CD4-positive, alpha-beta T cell (primary cell): ENCODE data around the gene POLR3K. TPM values are rescaled to one million over a fixed set of nuclear protein-coding genes. Genes with fewer than 3 reads are reported as not detected.

Source experiments
- ATAC-seq: fragments of 200-7000 bp; cut with Tn5 transposase; one replicate; pipeline ENCODE4 v1.10.0; 2022; ENCODE audit warnings: mild to moderate bottlenecking; ENCODE audit not compliant: poor library complexity
- CTCF ChIA-PET: fragments of 350-600 bp; sonication (Branson Sonifier 250); formaldehyde crosslinking; loops from one replicate; lab custom pipeline; 2021; ENCODE audit warnings: antibody characterized with exemption, inconsistent platforms; lab: Charles Lee
- POLR2A ChIA-PET: fragments of 350-600 bp; sonication (Branson Sonifier 250); formaldehyde crosslinking; loops from one replicate; lab custom pipeline; 2021; ENCODE audit warnings: antibody characterized with exemption, inconsistent platforms; lab: Charles Lee
- DNase-seq, 14 experiments: peaks; one replicate each; pipeline ENCODE4 v3.0.0-alpha.2; 2013 to 2020; ENCODE audit warnings: mixed read lengths in 2 of 14
- H3K27ac ChIP-seq, 2 donors: one replicate each; pipeline versions ENCODE4 v1.5.1 to v1.7.0; 2013; ENCODE audit warnings: low read length in 2 of 2, low read depth in 1 of 2, mild to moderate bottlenecking in 1 of 2
- H3K27me3 ChIP-seq, 2 experiments: 1 replicate in 1 of 2; 2 replicates in 1 of 2; pipeline versions ENCODE4 v1.6.1 to v1.7.0; 2013; ENCODE audit warnings: low read length in 2 of 2, control low read depth in 1 of 2, mild to moderate bottlenecking in 1 of 2, moderate library complexity in 1 of 2; ENCODE audit not compliant: insufficient read depth in 2 of 2, control insufficient read depth in 1 of 2
- H3K36me3 ChIP-seq: one replicate; pipeline ENCODE4 v1.6.1; 2013; ENCODE audit warnings: low read length, control low read depth; ENCODE audit not compliant: insufficient read depth
- H3K4me1 ChIP-seq: one replicate; pipeline ENCODE4 v1.6.1; 2013; ENCODE audit warnings: low read length, control low read depth; ENCODE audit not compliant: insufficient read depth
- H3K4me3 ChIP-seq: one replicate; pipeline ENCODE4 v1.5.1; 2013; ENCODE audit warnings: mild to moderate bottlenecking, low read length, moderate library complexity
- H3K9me3 ChIP-seq, 2 experiments: 1 replicate in 1 of 2; 2 replicates in 1 of 2; pipeline versions ENCODE4 v1.6.1 to v1.7.0; 2013; ENCODE audit warnings: low read length in 2 of 2, mild to moderate bottlenecking in 2 of 2, control low read depth in 1 of 2, moderate library complexity in 1 of 2; ENCODE audit not compliant: control insufficient read depth in 1 of 2, insufficient read depth in 1 of 2
- H3K27ac Mint-ChIP-seq: one replicate; pipeline ENCODE4 v1.8.0; 2020; ENCODE audit warnings: mixed read lengths
- H3K27me3 Mint-ChIP-seq: one replicate; pipeline ENCODE4 v1.8.0; 2021; ENCODE audit warnings: mixed read lengths
- H3K36me3 Mint-ChIP-seq: one replicate; pipeline ENCODE4 v1.8.0; 2021; ENCODE audit warnings: low read depth, mixed read lengths
- H3K4me1 Mint-ChIP-seq: one replicate; pipeline ENCODE4 v1.8.0; 2021; ENCODE audit warnings: low read depth, mixed read lengths
- H3K4me3 Mint-ChIP-seq: one replicate; pipeline ENCODE4 v1.8.0; 2020; ENCODE audit warnings: mild to moderate bottlenecking, mixed read lengths
- H3K9me3 Mint-ChIP-seq: one replicate; pipeline ENCODE4 v1.8.0; 2020; ENCODE audit warnings: mixed read lengths
- intact Hi-C, 2 experiments: fragments of 100-400 bp; cut with DNase I in 1 of 2; cut with micrococcal nuclease in 1 of 2; formaldehyde crosslinking; loops; one replicate each; pipeline versions ENCODE4 v1.15.1 to v1.9.0; 2023 to 2025; cut with DNase I, micrococcal nuclease
- total RNA-seq, 174 experiments: library from RNA in 2 of 174; stranded (reverse) in 2 of 174; gene quantifications; one replicate each; pipeline ENCODE4 v1.2.3 and lab custom pipeline; 2021 to 2026
- TF ChIP-seq, protein P1 (sequence below): fragments of 200-600 bp; IDR thresholded peaks from one replicate; pipeline ENCODE4 v1.8.0; 2022; ENCODE audit warnings: antibody characterized with exemption, mild to moderate bottlenecking

The POLR3K gene
- total RNA-seq, 2 experiments from 2014 or later: 4.1 TPM

DNA sequence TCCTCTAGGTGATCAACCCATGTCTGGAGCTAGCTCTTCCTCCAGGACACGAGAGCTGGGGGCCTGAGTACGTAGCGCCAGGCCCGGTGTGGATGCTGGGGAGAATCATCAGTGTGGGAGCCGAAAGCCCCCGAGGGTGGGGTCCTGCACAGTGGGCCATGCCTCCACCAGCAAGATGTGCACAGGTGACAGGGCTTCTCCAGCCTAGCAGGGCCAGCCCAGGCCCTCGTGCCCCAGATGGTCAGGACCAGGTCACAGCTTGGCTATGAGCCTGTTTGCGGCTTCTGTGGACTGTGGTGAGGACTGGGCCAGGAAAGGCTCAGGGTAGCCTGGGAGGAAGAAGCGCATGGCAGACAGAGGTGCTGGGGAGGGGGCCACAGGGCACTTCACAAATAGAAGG lies 32.5 kb upstream of the POLR3K start:
- ChIA-PET CTCF (interaction anchor here (0.6 kb wide), 1 partner anchor 53 kb away, joined by 3 read pairs; no protein-coding TSS in a partner anchor), POLR2A (interaction anchor here (0.6 to 0.8 kb wide), 2 partner anchors 11 to 21 kb away, joined by 3 read pairs; no protein-coding TSS in a partner anchor)
- Mint-ChIP-seq H3K27ac (no peak overlapping the region), H3K36me3 (peaks cover 28% of the 10 kb centered on the region), H3K9me3 (no peaks in the 10 kb centered on the region), H3K4me3 (no peak overlapping the region), H3K4me1 (peaks cover 28% of the 10 kb centered on the region), H3K27me3 (no peaks in the 10 kb centered on the region)
- no peak overlapping the region for H3K27ac ChIP-seq
- no peak for DNase-seq
- no peaks in the 10 kb centered on the region for H3K27me3 ChIP-seq
- intact Hi-C loops: no loop called here
- H3K36me3 ChIP-seq: peaks cover 48% of the 10 kb centered on the region
- no peak for ATAC-seq
- TF ChIP-seq, protein P1, sequence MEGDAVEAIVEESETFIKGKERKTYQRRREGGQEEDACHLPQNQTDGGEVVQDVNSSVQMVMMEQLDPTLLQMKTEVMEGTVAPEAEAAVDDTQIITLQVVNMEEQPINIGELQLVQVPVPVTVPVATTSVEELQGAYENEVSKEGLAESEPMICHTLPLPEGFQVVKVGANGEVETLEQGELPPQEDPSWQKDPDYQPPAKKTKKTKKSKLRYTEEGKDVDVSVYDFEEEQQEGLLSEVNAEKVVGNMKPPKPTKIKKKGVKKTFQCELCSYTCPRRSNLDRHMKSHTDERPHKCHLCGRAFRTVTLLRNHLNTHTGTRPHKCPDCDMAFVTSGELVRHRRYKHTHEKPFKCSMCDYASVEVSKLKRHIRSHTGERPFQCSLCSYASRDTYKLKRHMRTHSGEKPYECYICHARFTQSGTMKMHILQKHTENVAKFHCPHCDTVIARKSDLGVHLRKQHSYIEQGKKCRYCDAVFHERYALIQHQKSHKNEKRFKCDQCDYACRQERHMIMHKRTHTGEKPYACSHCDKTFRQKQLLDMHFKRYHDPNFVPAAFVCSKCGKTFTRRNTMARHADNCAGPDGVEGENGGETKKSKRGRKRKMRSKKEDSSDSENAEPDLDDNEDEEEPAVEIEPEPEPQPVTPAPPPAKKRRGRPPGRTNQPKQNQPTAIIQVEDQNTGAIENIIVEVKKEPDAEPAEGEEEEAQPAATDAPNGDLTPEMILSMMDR: no peak
- no peaks in the 10 kb centered on the region for H3K9me3 ChIP-seq
- H3K4me3 ChIP-seq: no peak overlapping the region
- H3K4me1 ChIP-seq: peaks cover 25% of the 10 kb centered on the region

GRCh38 chr16:85407-85782 lies 32.0 kb upstream of the POLR3K start:
- intact Hi-C loops: no loop called here
- ATAC-seq: no peak
- no peak for DNase-seq
- Histone ChIP-seq H3K9me3 (no peaks in the 10 kb centered on the region), H3K4me3 (no peak overlapping the region), H3K36me3 (peaks cover 49% of the 10 kb centered on the region), H3K27me3 (no peaks in the 10 kb centered on the region), H3K27ac (no peak overlapping the region), H3K4me1 (peaks cover 26% of the 10 kb centered on the region)
- no peak overlapping the region for H3K27ac Mint-ChIP-seq
- ChIA-PET CTCF (interaction anchor here (0.6 to 1.3 kb wide), 2 partner anchors 20 to 54 kb away, joined by 3 read pairs; no protein-coding TSS in a partner anchor), POLR2A (interaction anchor here (0.6 to 0.8 kb wide), 3 partner anchors 10 to 22 kb away, joined by 3 to 4 read pairs (median 3); no protein-coding TSS in a partner anchor)
- H3K36me3 Mint-ChIP-seq: peaks cover 23% of the 10 kb centered on the region
- peaks cover 28% of the 10 kb centered on the region for H3K4me1 Mint-ChIP-seq
- no peaks in the 10 kb centered on the region for H3K27me3 Mint-ChIP-seq
- H3K4me3 Mint-ChIP-seq: no peak overlapping the region
- TF ChIP-seq, protein P1: no peak
- no peaks in the 10 kb centered on the region for H3K9me3 Mint-ChIP-seq

GRCh38 chr16:84718-85406 lies 31.5 kb upstream of the POLR3K start:
- ATAC-seq (peak; percentile 52), DNase-seq (peak in 5 of 14 experiments; percentile 8 to 43 (median 30))
- Histone ChIP-seq H3K9me3 (no peaks in the 10 kb centered on the region), H3K4me3 (no peak overlapping the region), H3K36me3 (peaks cover 46% of the 10 kb centered on the region), H3K27ac (no peak overlapping the region), H3K27me3 (no peaks in the 10 kb centered on the region), H3K4me1 (peaks cover 26% of the 10 kb centered on the region)
- TF ChIP-seq, protein P1: no peak
- H3K4me1 Mint-ChIP-seq: peaks cover 28% of the 10 kb centered on the region
- H3K27ac Mint-ChIP-seq: peak overlapping the region; percentile 46
- no peaks in the 10 kb centered on the region for H3K9me3 Mint-ChIP-seq
- intact Hi-C loops: no loop called here
- POLR2A ChIA-PET: interaction anchor here (0.8 kb wide), 2 partner anchors 12 to 22 kb away, joined by 3 to 4 read pairs; no protein-coding TSS in a partner anchor
- H3K36me3 Mint-ChIP-seq: peaks cover 21% of the 10 kb centered on the region
- no peaks in the 10 kb centered on the region for H3K27me3 Mint-ChIP-seq
- CTCF ChIA-PET: interaction anchor here (0.6 to 1.3 kb wide), 2 partner anchors 19 to 54 kb away, joined by 3 read pairs; no protein-coding TSS in a partner anchor
- no peak overlapping the region for H3K4me3 Mint-ChIP-seq
